ENCODE results near the gene GPX8. TPM values are rescaled to one million over a fixed set of nuclear protein-coding genes. Genes with fewer than 3 reads are reported as not detected.

GPX8 gene
- total RNA-seq, 4 donors from 2014 or later: 2.0 to 4.0 (median 2.6) TPM

DNA sequence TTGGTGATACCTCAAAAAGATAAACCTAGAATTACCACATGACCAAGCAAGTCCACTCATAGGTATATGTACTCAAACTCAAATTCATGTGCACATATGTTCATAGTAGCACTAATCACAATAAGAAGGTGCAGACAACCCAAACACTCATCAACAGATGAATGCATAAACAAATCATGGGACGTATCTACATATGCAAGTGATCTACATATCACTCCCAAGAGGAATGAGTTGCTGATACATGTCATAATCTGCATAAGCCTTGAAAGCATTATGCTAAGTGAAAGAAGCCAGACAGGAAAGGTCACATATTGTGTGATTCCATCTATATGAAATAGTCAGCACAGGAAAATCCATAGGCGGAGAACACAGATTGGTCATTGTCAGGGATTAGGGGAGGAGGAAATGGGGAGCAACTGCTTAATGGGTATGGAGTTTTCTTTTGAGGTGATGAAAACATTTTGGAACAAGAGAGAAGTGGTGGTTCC is 10.6 kb upstream of the GPX8 start:
- Histone ChIP-seq H3K27ac (no peak overlapping the region), H3K36me3 (no peaks in the 10 kb centered on the region), H3K27me3 (peaks cover 0 to 3% (median 0%) of the 10 kb centered on the region in 3 donors), H3K4me3 (no peak overlapping the region), H3K9me3 (no peaks in the 10 kb centered on the region), H3K4me1 (peaks cover 0 to 4% of the 10 kb centered on the region in 2 donors)
- intact Hi-C loops (cut with DNase I; ENCODE audit: low total_unique reads) (loop anchor here (10.0 kb wide), 1 partner anchor 245 kb away; no protein-coding TSS in a partner anchor), in situ Hi-C loops (cut with MboI; ENCODE audit: low sequenced_read_pairs in 4 of 4) (loop anchor here in 1 of 4 donors (10.0 kb wide), 1 partner anchor 245 kb away; no protein-coding TSS in a partner anchor)
- no peak for DNase-seq
- TF ChIP-seq POLR2A (IDR thresholded peaks at IDR 0.05): no peak
- TF ChIP-seq, protein P1, sequence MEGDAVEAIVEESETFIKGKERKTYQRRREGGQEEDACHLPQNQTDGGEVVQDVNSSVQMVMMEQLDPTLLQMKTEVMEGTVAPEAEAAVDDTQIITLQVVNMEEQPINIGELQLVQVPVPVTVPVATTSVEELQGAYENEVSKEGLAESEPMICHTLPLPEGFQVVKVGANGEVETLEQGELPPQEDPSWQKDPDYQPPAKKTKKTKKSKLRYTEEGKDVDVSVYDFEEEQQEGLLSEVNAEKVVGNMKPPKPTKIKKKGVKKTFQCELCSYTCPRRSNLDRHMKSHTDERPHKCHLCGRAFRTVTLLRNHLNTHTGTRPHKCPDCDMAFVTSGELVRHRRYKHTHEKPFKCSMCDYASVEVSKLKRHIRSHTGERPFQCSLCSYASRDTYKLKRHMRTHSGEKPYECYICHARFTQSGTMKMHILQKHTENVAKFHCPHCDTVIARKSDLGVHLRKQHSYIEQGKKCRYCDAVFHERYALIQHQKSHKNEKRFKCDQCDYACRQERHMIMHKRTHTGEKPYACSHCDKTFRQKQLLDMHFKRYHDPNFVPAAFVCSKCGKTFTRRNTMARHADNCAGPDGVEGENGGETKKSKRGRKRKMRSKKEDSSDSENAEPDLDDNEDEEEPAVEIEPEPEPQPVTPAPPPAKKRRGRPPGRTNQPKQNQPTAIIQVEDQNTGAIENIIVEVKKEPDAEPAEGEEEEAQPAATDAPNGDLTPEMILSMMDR (IDR thresholded peaks at IDR 0.05 in 4 of 5, conservative IDR thresholded peaks at IDR 0.05 in 1 of 5): no peak
- ATAC-seq: no peak

DNA sequence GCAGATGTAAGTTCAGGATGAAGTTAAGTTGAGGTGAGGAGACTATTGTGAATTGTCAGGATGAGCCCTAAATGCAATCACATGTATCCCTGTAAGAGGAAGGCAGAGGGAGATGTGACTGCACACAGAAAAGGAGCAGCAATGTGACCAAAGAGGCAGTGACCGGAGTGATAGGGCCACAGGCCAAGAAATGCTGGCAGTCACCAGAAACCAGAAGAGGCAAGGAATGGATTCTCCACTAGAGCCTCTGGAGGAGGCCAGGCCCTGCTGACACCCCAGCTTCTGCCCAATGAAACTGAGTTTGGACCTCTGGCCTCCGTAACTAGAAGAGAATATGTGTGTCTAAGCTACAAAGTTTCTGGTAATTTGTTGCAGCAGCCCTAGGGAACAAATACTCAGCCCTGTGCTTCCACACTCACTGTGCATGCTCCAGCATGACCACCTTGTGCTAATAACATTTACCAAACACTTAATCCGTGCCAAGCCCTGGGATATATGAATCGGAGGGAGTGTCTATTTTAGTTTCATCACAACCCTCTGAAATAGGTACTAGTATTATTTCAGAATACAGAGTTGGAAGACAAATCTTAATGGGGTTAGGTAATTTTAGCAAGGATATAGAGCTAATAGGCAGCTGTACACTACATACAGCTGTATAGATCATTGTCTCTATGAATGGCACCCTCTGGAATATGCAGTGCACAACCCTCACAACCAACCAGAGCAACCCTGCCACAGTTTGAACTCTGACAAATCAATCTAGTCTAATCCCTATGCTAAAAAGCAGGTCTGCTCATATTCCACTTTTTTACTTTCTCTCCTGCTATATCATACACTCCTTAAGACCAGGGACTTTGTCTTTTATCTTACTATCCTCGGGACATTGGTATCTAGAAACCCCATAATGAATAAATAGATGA is 7.8 kb upstream of the GPX8 start:
- Histone ChIP-seq H3K4me1 (no peaks in the 10 kb centered on the region), H3K9me3 (no peaks in the 10 kb centered on the region), H3K27me3 (no peaks in the 10 kb centered on the region), H3K4me3 (no peak overlapping the region), H3K27ac (no peak overlapping the region), H3K36me3 (no peaks in the 10 kb centered on the region)
- TF ChIP-seq, protein P1 (IDR thresholded peaks at IDR 0.05 in 4 of 5, conservative IDR thresholded peaks at IDR 0.05 in 1 of 5): no peak
- TF ChIP-seq POLR2A (IDR thresholded peaks at IDR 0.05): no peak
- intact Hi-C loops (cut with DNase I; ENCODE audit: low total_unique reads): no loop called here
- no peak for DNase-seq
- in situ Hi-C loops (cut with MboI; ENCODE audit: low sequenced_read_pairs in 4 of 4): loop anchor here (25.0 kb wide), 3 partner anchors 560 to 640 kb away; partner anchors contain the start of genes SNX18 (in 3 of the 4) and SLC38A9 (in 1 of the 4)
- no peak for ATAC-seq

DNA sequence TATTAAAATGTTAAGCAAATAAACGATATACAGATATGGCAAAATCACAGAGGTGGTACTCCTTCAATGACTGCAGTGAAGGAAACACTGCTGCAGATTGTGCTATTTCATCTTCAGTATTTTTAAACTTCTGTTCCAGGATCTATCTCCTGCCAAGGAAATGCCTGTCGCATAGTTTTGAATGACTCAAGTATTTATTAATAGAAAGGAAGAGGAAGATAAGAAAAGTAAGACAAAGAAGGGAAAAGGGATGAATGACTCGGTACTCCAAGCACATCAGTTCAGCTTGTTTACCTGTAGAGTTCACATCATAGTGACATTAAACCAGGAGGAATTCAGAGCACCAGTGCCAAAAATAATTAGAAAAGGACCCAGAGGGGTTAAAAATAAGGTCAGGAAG is 5.1 kb upstream of the GPX8 start:
- Histone ChIP-seq H3K4me1 (no peaks in the 10 kb centered on the region), H3K9me3 (no peaks in the 10 kb centered on the region), H3K4me3 (no peak overlapping the region), H3K36me3 (no peaks in the 10 kb centered on the region), H3K27me3 (no peaks in the 10 kb centered on the region), H3K27ac (no peak overlapping the region)
- intact Hi-C loops (cut with DNase I; ENCODE audit: low total_unique reads): no loop called here
- ATAC-seq: no peak
- in situ Hi-C loops (cut with MboI; ENCODE audit: low sequenced_read_pairs in 4 of 4): loop anchor here (25.0 kb wide), 3 partner anchors 557 to 643 kb away; partner anchors contain the start of genes SNX18 (in 3 of the 4) and SLC38A9 (in 1 of the 4)
- TF ChIP-seq, protein P1 (IDR thresholded peaks at IDR 0.05 in 4 of 5, conservative IDR thresholded peaks at IDR 0.05 in 1 of 5): no peak
- TF ChIP-seq POLR2A (IDR thresholded peaks at IDR 0.05): no peak
- DNase-seq: no peak

DNA sequence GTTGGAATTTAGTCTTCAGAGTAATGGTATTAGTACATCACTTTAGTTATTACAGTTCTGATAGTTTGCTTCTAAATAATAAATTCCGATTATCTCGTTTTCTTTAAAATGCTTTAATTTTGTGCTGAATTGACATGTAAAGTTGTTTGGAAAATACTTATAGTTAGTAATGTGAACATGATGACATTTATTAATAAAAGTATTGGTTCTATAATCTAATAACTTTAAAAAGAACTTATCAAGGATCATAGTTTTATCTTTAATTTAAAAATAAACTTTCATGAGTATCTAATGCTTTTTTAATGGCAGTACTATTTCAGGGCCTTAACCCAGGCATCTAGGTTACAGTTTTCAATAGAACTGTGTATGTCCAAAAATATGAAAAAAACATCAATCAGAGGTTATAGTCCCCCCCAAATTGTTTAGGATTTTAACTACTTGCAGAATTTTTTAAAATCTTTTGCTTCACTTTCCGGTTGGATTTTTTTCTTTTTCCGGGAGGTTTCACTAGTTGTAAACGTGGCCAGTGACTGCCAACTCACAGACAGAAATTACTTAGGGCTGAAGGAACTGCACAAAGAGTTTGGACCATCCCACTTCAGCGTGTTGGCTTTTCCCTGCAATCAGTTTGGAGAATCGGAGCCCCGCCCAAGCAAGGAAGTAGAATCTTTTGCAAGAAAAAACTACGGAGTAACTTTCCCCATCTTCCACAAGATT is 680 bp downstream of the GPX8 start:
- in situ Hi-C loops (cut with MboI; ENCODE audit: low sequenced_read_pairs in 4 of 4): loop anchor here (25.0 kb wide), 3 partner anchors 552 to 648 kb away; partner anchors contain the start of genes SNX18 (in 3 of the 4) and SLC38A9 (in 1 of the 4)
- H3K27me3 ChIP-seq: peaks cover 0 to 9% (median 0%) of the 10 kb centered on the region in 3 donors
- DNase-seq (peak; percentile 21 to 51), ATAC-seq (peak; percentile 66 to 69)
- no peaks in the 10 kb centered on the region for H3K9me3 ChIP-seq
- no peaks in the 10 kb centered on the region for H3K36me3 ChIP-seq
- no peaks in the 10 kb centered on the region for H3K4me1 ChIP-seq
- peak overlapping the region in 1 of 4 donors; percentile 13 for H3K27ac ChIP-seq
- TF ChIP-seq, protein P1 (IDR thresholded peaks at IDR 0.05 in 4 of 5, conservative IDR thresholded peaks at IDR 0.05 in 1 of 5): no peak
- peak; percentile 13 to 48 for TF ChIP-seq POLR2A (IDR thresholded peaks at IDR 0.05)
- intact Hi-C loops (cut with DNase I; ENCODE audit: low total_unique reads): no loop called here
- H3K4me3 ChIP-seq: peak overlapping the region; percentile 27 to 50 (median 42)
